HepG2 (cell line): ENCODE results near the gene MAPK13. TPM values are rescaled to one million over a fixed set of nuclear protein-coding genes. Genes with fewer than 3 reads are reported as not detected.

Experiments used
- ATRX ChIP-seq: sonication (generic); formaldehyde crosslinking; IDR thresholded peaks from 2 replicates; pipeline ENCODE4 v1.4.0; 2020; ENCODE audit warnings: missing genetic modification reagents, borderline replicate concordance
- CHD2 ChIP-seq: IDR thresholded peaks from 2 replicates; pipeline ENCODE4 v1.6.1; 2011; ENCODE audit warnings: low read depth, low read length, improper control_type of control experiment
- FOXP1 ChIP-seq, 2 experiments: fragments of 450-650 bp in 1 of 2; IDR thresholded peaks; 2 replicates each; pipeline ENCODE4 v1.6.1; 2017 to 2018; ENCODE audit warnings: antibody characterized with exemption in 1 of 2
- JUND ChIP-seq: sonication (generic); formaldehyde crosslinking; IDR thresholded peaks from 2 replicates; pipeline ENCODE4 v1.8.0; 2022; ENCODE audit warnings: mild to moderate bottlenecking, missing genetic modification reagents
- KLF9 ChIP-seq: IDR thresholded peaks from 2 replicates; pipeline ENCODE4 v1.6.1; 2016; ENCODE audit warnings: low read depth
- MTA1 ChIP-seq: sonication (generic); formaldehyde crosslinking; IDR thresholded peaks from 2 replicates; pipeline ENCODE4 v1.4.0; 2020; ENCODE audit warnings: missing genetic modification reagents, mild to moderate bottlenecking, borderline replicate concordance
- MTA3 ChIP-seq: sonication (generic); formaldehyde crosslinking; IDR thresholded peaks from 2 replicates; pipeline ENCODE4 v1.4.0; 2020; ENCODE audit warnings: missing genetic modification reagents
- MXD4 ChIP-seq: IDR thresholded peaks from 2 replicates; pipeline ENCODE4 v1.6.1; 2016; ENCODE audit warnings: mild to moderate bottlenecking, missing biosample characterization, missing genetic modification reagents
- PBX2 ChIP-seq: IDR thresholded peaks from 2 replicates; pipeline ENCODE4 v1.6.1; 2016; ENCODE audit warnings: control low read depth
- POLR2G ChIP-seq: fragments of 200-400 bp; formaldehyde crosslinking; IDR thresholded peaks from 2 replicates; pipeline ENCODE4 v1.6.1; 2018; ENCODE audit warnings: mild to moderate bottlenecking, low read depth, low read length, moderate library complexity
- SOX6 ChIP-seq, 2 experiments: fragments of 450-650 bp in 1 of 2; sonication (generic) in 1 of 2; formaldehyde crosslinking in 1 of 2; IDR thresholded peaks; 2 replicates each; pipeline versions ENCODE4 v1.4.0 to v1.6.1; 2017 to 2020; ENCODE audit warnings: antibody characterized with exemption in 1 of 2, mild to moderate bottlenecking in 1 of 2, missing genetic modification reagents in 1 of 2
- SRF ChIP-seq: IDR thresholded peaks from 2 replicates; pipeline ENCODE4 v1.6.1; 2011; ENCODE audit warnings: mild to moderate bottlenecking, low read depth, low read length, moderate library complexity
- TAF1 ChIP-seq: sonication (generic); formaldehyde crosslinking; IDR thresholded peaks from 2 replicates; pipeline ENCODE4 v1.4.0; 2020; ENCODE audit warnings: missing genetic modification reagents
- ZNF101 ChIP-seq: sonication (generic); formaldehyde crosslinking; IDR thresholded peaks from 2 replicates; pipeline ENCODE4 v1.4.0; 2020; ENCODE audit warnings: mild to moderate bottlenecking, low read depth, missing genetic modification reagents, borderline replicate concordance
- ZNF652 ChIP-seq: IDR thresholded peaks from 2 replicates; pipeline ENCODE4 v1.6.1; 2016; ENCODE audit warnings: low read depth, borderline replicate concordance
- ZNF687 ChIP-seq: sonication (generic); formaldehyde crosslinking; IDR thresholded peaks from 2 replicates; pipeline ENCODE4 v1.5.1; 2020; ENCODE audit warnings: mild to moderate bottlenecking, missing genetic modification reagents, moderate library complexity
- ZNF850 ChIP-seq: sonication (generic); formaldehyde crosslinking; conservative IDR thresholded peaks from 2 replicates; pipeline ENCODE4 v1.9.0; 2021; ENCODE audit warnings: mild to moderate bottlenecking, missing genetic modification reagents
- polyA plus RNA-seq, 8 experiments: library from polyadenylated mRNA; depleted of rRNA in 3 of 8; stranded (reverse) in 7 of 8; unstranded in 1 of 8; fragments of >200 nt; fragmentation: Illumina TruSeq in 4 of 8; extraction: Trizol in 4 of 8; gene quantifications; 2 replicates each; pipeline versions ENCODE4 v1.2.1 to v1.2.3, GENCODE V29; 2011 to 2016; ENCODE audit warnings: low read depth in 4 of 8, missing spikeins in 1 of 8, mixed read lengths in 1 of 8; ENCODE audit not compliant: insufficient read depth in 1 of 8
- total RNA-seq, 5 experiments: library from RNA; depleted of rRNA; stranded (reverse); fragments of >200 nt; fragmentation: Illumina TruSeq; extraction: Trizol; gene quantifications; 2 replicates each; pipeline ENCODE4 v1.2.3, GENCODE V29; 2016; ENCODE audit warnings: low read depth in 1 of 5
- TF ChIP-seq, protein P1 (sequence below): sonication (generic); formaldehyde crosslinking; IDR thresholded peaks from 2 replicates; pipeline ENCODE4 v1.4.0; 2020; ENCODE audit warnings: missing genetic modification reagents
- TF ChIP-seq, protein P2 (sequence below): sonication (generic); formaldehyde crosslinking; IDR thresholded peaks from 2 replicates; pipeline ENCODE4 v1.9.0; 2022; ENCODE audit warnings: missing genetic modification reagents, mild to moderate bottlenecking, borderline replicate concordance

MAPK13 gene
- total and polyA plus RNA-seq, 2 of the 13 experiments (the other 11 are each of a cell fraction or from before 2014, with no cell fraction given), result 12.7 to 43.4 TPM

GRCh38 chr6:36094753-36095496 is 35.4 kb upstream of the MAPK13 start (continued):
- TF ChIP-seq MTA1 (no peak), MTA3 (CRISPR knock-in tag) (no peak), ZNF687 (CRISPR knock-in tag) (peak; percentile 53), SOX6 (IDR thresholded peaks at IDR 0.05) (no peak), SOX6 (CRISPR knock-in tag; IDR thresholded peaks at IDR 0.05) (no peak; the same call in 1 of the 2 replicates), ATRX (no peak), MXD4 (no peak), SRF (peak; percentile 42; the same call in 1 of the 2 replicates), TAF1 (CRISPR knock-in tag) (no peak), ZNF652 (CRISPR knock-in tag) (no peak), ZNF101 (CRISPR knock-in tag) (no peak), POLR2G (no peak), PBX2 (CRISPR knock-in tag) (no peak), JUND (CRISPR knock-in tag) (no peak), KLF9 (CRISPR knock-in tag) (no peak), CHD2 (no peak), ZNF850 (CRISPR knock-in tag) (no peak), FOXP1 (IDR thresholded peaks at IDR 0.05) (no peak), FOXP1 (CRISPR knock-in tag; IDR thresholded peaks at IDR 0.05) (no peak)
- TF ChIP-seq, protein P1, sequence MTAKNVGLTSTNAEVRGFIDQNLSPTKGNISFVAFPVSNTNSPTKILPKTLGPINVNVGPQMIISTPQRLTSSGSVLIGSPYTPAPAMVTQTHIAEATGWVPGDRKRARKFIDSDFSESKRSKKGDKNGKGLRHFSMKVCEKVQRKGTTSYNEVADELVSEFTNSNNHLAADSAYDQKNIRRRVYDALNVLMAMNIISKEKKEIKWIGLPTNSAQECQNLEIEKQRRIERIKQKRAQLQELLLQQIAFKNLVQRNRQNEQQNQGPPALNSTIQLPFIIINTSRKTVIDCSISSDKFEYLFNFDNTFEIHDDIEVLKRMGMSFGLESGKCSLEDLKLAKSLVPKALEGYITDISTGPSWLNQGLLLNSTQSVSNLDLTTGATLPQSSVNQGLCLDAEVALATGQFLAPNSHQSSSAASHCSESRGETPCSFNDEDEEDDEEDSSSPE (CRISPR knock-in tag), result no peak; the same call in 1 of the 2 replicates
- TF ChIP-seq, protein P2, sequence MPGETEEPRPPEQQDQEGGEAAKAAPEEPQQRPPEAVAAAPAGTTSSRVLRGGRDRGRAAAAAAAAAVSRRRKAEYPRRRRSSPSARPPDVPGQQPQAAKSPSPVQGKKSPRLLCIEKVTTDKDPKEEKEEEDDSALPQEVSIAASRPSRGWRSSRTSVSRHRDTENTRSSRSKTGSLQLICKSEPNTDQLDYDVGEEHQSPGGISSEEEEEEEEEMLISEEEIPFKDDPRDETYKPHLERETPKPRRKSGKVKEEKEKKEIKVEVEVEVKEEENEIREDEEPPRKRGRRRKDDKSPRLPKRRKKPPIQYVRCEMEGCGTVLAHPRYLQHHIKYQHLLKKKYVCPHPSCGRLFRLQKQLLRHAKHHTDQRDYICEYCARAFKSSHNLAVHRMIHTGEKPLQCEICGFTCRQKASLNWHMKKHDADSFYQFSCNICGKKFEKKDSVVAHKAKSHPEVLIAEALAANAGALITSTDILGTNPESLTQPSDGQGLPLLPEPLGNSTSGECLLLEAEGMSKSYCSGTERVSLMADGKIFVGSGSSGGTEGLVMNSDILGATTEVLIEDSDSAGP (CRISPR knock-in tag), result peak; percentile 27; the same call in 1 of the 2 replicates
